Endothelial cell of coronary artery (primary cell): ENCODE data around the gene DGKA. TPM values are rescaled to one million over a fixed set of nuclear protein-coding genes. Genes with fewer than 3 reads are reported as not detected.

Experiments used
- total RNA-seq: library from RNA; depleted of rRNA; stranded (reverse); fragments of >200 nt; gene quantifications from 2 replicates; pipeline ENCODE4 v1.2.3, GENCODE V29; 2014

The DGKA gene
- 29.1 and 42.0 TPM in 2 replicates for total RNA-seq

GRCh38 chr12:55930771-55931316, at the start of gene DGKA:
DGKA (plus strand) TSS chr12:55931162; CDS start chr12:55936504, 5,342 bp downstream.

GRCh38 chr12:55927588-55928502, 3.1 kb upstream of the DGKA start, which contains the start of gene PYM1:
PYM1 (minus strand) TSS chr12:55927894; CDS start chr12:55927761, 133 bp downstream.

GRCh38 chr12:55965941-55966407, 35.0 kb downstream of the DGKA start, which contains the start of gene PMEL:
PMEL (minus strand) TSS chr12:55966042; CDS start chr12:55966011, 31 bp downstream.

GRCh38 chr12:55966408-55967281, 35.7 kb downstream of the DGKA start, which contains the start of gene CDK2:
CDK2 (plus strand) TSS chr12:55966830; CDS start chr12:55967009, 179 bp downstream.

DNA sequence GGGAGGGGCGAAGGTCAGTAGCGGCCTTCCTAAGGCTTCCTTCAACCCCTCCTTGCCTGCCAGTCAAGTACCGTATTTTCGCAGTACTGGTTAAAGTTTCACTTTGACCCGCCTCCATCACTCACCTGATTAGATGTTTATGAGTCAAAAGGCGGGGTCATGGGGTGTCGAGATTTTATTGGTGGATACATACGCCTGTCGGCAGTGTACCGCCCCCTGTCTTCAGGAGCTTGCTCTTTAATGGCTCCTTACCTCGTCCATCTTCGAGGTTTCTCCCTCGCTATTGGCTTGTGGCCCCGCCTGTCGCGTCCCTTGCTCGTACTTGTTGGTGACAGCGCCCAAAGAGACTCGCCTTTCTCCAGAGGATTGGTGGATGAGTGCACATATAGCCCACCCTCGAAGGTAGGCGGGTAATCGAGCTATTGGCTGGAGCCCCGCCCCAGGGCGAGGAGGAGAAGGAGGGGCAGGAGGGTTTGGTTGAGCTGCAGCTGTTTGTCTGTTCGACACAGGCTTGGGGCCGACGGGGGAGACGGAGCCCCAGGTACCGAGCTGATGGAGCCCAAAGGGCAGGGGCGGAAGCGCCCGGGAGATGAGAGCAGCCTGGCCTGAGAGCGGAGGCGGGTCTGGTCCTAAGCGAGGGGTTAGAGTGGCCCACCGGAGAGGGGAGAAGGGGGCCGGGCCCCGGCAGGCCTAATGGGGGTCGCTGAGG, 42.8 kb downstream of the DGKA start, which contains the start of gene RAB5B:
Gene RAB5B (plus strand): TSS at position 480 of the 709 bp plus-strand sequence. CDS start 12,883 bp downstream, outside the sequence.

DNA sequence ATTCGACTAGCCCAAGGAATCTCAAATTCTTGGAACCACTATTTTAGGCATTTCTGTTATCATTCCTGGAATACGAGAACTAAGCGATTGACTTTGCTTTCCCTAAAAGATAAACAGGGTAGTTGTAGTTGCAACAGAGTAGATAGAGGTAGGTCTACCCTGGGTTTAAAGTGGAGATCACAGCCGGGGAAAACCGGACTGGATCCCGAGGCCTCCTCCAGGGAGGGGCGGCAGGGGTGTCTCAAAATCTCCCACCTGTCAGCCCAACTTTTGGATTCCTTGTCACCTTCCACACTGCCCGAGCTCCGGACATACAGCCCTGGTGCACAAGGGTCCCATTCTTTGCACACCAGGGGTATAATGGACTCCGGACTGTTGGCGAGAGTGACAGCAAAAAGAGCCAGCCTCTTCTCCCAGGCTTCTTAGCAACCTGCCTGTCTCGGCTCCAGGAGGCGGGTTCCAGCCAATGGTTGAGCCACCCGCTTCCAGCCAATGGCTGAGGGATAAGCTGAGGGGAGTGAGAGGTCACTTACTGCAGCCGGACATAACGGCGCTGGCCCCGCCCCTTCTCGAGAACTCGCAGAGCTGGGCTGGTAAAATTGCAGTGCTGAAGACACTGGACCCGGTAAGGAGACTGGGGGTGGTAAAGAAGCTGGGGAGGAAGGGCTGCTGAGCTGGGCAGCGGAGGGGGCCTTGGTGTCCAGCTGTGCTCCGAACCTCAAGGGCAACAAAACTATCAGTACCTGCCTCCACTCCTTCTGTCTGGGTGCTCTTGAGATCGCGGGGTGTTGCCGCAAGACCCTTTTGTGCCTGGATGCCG, 66.0 kb downstream of the DGKA start, which contains the start of gene SUOX:
Gene SUOX (plus strand): TSS at position 562 of the 820 bp plus-strand sequence. CDS start 4,946 bp downstream, outside the sequence.

Other genes with a start within 250 kb of the DGKA start
- gene ITGA7, start 223.3 kb upstream of the DGKA start, total RNA-seq: 0.09 and 1.0 TPM in 2 replicates
- 58.2 and 71.6 TPM in 2 replicates for gene BLOC1S1, start 215.1 kb upstream of the DGKA start, total RNA-seq
- 1.2 and 2.8 TPM in 2 replicates for gene RDH5, start 210.8 kb upstream of the DGKA start, total RNA-seq
- gene CD63, start 202.2 kb upstream of the DGKA start, total RNA-seq: 1,637 and 1,643 TPM in 2 replicates
- 2.8 and 3.3 TPM in 2 replicates for gene GDF11, start 188.0 kb upstream of the DGKA start, total RNA-seq
- gene SARNP, start 113.4 kb upstream of the DGKA start, total RNA-seq: 96.7 and 98.7 TPM in 2 replicates
- gene ORMDL2, start 113.1 kb upstream of the DGKA start, total RNA-seq: 33.3 and 35.9 TPM in 2 replicates
- gene DNAJC14, start 101.6 kb upstream of the DGKA start, total RNA-seq: 48.8 and 53.6 TPM in 2 replicates
- 0.27 and 2.6 TPM in 2 replicates for gene MMP19, start 88.2 kb upstream of the DGKA start, total RNA-seq
- 28.1 and 31.4 TPM in 2 replicates for gene PYM1, start 3.3 kb upstream of the DGKA start, total RNA-seq
- gene PMEL, start 34.9 kb downstream of the DGKA start, total RNA-seq: 0.19 and 0.27 TPM in 2 replicates
- 16.0 and 22.1 TPM in 2 replicates for gene CDK2, start 35.7 kb downstream of the DGKA start, total RNA-seq
- gene RAB5B, start 42.9 kb downstream of the DGKA start, total RNA-seq: 28.2 and 39.9 TPM in 2 replicates
- 10.0 and 13.5 TPM in 2 replicates for gene SUOX, start 66.1 kb downstream of the DGKA start, total RNA-seq
- 0.38 and 0.45 TPM in 2 replicates for gene IKZF4, start 89.9 kb downstream of the DGKA start, total RNA-seq
- gene RPS26, start 110.8 kb downstream of the DGKA start, total RNA-seq: 95.3 and 130 TPM in 2 replicates
- gene ERBB3, start 149.0 kb downstream of the DGKA start, total RNA-seq: 0.18 TPM in 1 of 2 replicates, not detected in the other
- 192 and 236 TPM in 2 replicates for gene PA2G4, start 173.4 kb downstream of the DGKA start, total RNA-seq
- 3,974 and 4,205 TPM in 2 replicates for gene RPL41, start 185.5 kb downstream of the DGKA start, total RNA-seq
- 5.1 and 6.2 TPM in 2 replicates for gene ZC3H10, start 187.1 kb downstream of the DGKA start, total RNA-seq
- gene ESYT1, start 197.1 kb downstream of the DGKA start, total RNA-seq: 227 and 255 TPM in 2 replicates
- 83.9 and 94.6 TPM in 2 replicates for gene MYL6B, start 221.4 kb downstream of the DGKA start, total RNA-seq
- 4,931 and 5,496 TPM in 2 replicates for gene MYL6, start 227.2 kb downstream of the DGKA start, total RNA-seq